Measurements from ENCODE around the gene PCA3. TPM values are rescaled to one million over a fixed set of nuclear protein-coding genes. Genes with fewer than 3 reads are reported as not detected.

PCA3 gene
- total and polyA plus RNA-seq, 2 of the 8 experiments (the other 6 are each of a cell fraction or from before 2014, with no cell fraction given) = not detected

- Histone ChIP-seq H2BK12ac (ENCODE audit: low read depth, low read length) (no peak overlapping the region), H3K36me3 (ENCODE audit: control insufficient read depth in 2 of 4, insufficient read depth in 4 of 4, low read length in 3 of 4) (no peaks in the 10 kb centered on the region), H3K27ac (ENCODE audit: low read depth, low read length) (no peak overlapping the region), H3K14ac (ENCODE audit: insufficient read length) (no peak overlapping the region), H2BK5ac (ENCODE audit: low read depth, low read length) (no peak overlapping the region), H3K79me1 (ENCODE audit: low read depth, low read length) (no peaks in the 10 kb centered on the region), H2BK20ac (ENCODE audit: low read length) (no peak overlapping the region), H2AK5ac (ENCODE audit: low read depth, low read length) (no peak overlapping the region), H3K4me3 (ENCODE audit: extremely low read depth in 1 of 4, insufficient read depth in 2 of 4, low read depth in 3 of 4, low read length in 4 of 4) (no peak overlapping the region), H4K5ac (ENCODE audit: insufficient read length, low read depth, low read length) (no peak overlapping the region), H2BK15ac (ENCODE audit: low read length) (no peak overlapping the region), H2AFZ (ENCODE audit: low read length) (no peak overlapping the region), H3K18ac (ENCODE audit: extremely low read depth, low read length) (no peak overlapping the region), H4K8ac (ENCODE audit: extremely low read depth, insufficient read depth, low read length) (no peak overlapping the region), H4K91ac (replicated peaks; ENCODE audit: insufficient read length, low read length) (no peak overlapping the region), H3K27me3 (replicated peaks in 1 of 4; ENCODE audit: control insufficient read depth in 3 of 4, extremely low read depth in 1 of 4, insufficient read depth in 3 of 4, low read length in 3 of 4) (no peaks in the 10 kb centered on the region), H3K4ac (replicated peaks; ENCODE audit: insufficient read length, low read depth, low read length) (no peak overlapping the region), H3K9ac (replicated peaks in 1 of 4; ENCODE audit: extremely low read depth in 1 of 4, low read depth in 3 of 4, low read length in 3 of 4) (no peak overlapping the region), H4K20me1 (replicated peaks in 1 of 2; ENCODE audit: control insufficient read depth in 1 of 2, insufficient read depth in 2 of 2, low read length in 2 of 2) (no peaks in the 10 kb centered on the region), H3K23ac (ENCODE audit: insufficient read length) (no peak overlapping the region), H2BK120ac (replicated peaks; ENCODE audit: low read depth, low read length) (no peak overlapping the region), H3K9me3 (ENCODE audit: insufficient read depth in 2 of 2, low read depth in 1 of 2, low read length in 1 of 2) (no peaks in the 10 kb centered on the region), H3K56ac (replicated peaks; ENCODE audit: insufficient read length, low read depth, low read length) (no peak overlapping the region), H3K79me2 (ENCODE audit: control insufficient read depth in 1 of 2, insufficient read depth in 2 of 2, low read length in 2 of 2) (no peaks in the 10 kb centered on the region), H3K4me1 (replicated peaks in 1 of 4; ENCODE audit: control insufficient read depth in 3 of 4, insufficient read depth in 4 of 4, low read length in 3 of 4) (peaks cover 0 to 5% (median 0%) of the 10 kb centered on the region in 4 experiments; a peak in 1 of 7 replicates), H3K4me2 (ENCODE audit: insufficient read depth in 1 of 2, low read depth in 2 of 2, low read length in 2 of 2) (no peak overlapping the region), H3K23me2 (ENCODE audit: low read depth, low read length) (no peaks in the 10 kb centered on the region)
- POLR2A ChIA-PET (ENCODE audit: partially characterized antibody) = no interaction called here
- 78% methylated on average over 5 of the region's 5 CpGs; no CpG with 5 or more reads in 1 of the 2 experiments for WGBS, 2 experiments (ENCODE audit: extremely low coverage in 1 of 2, insufficient coverage in 1 of 2, insufficient read length in 1 of 2, insufficient replicate concordance in 2 of 2, low coverage in 1 of 2, low lambda C conversion rate in 2 of 2, missing lambda C conversion rate in 1 of 2)
- DNase-seq (ENCODE audit: low read depth in 1 of 2, low spot score in 2 of 2) (no peak), FAIRE-seq (peak; percentile 86)
- CTCF ChIA-PET (ENCODE audit: partially characterized antibody) = interaction anchor here (0.9 to 1.0 kb wide), 2 partner anchors 51 to 246 kb away, joined by 3 read pairs; no protein-coding TSS in a partner anchor
- TF ChIP-seq SIX5 (IDR thresholded peaks at IDR 0.05; ENCODE audit: low read depth, low read length) (no peak), RFX5 (IDR thresholded peaks at IDR 0.05; ENCODE audit: borderline replicate concordance, low read depth, low read length) (no peak), CBX5 (IDR thresholded peaks at IDR 0.05; ENCODE audit: low read depth, low read length) (no peak), RXRA (IDR thresholded peaks at IDR 0.05; ENCODE audit: insufficient read depth, low read depth, low read length) (no peak), HDAC2 (IDR thresholded peaks at IDR 0.05; ENCODE audit: borderline replicate concordance in 1 of 2, low read depth in 2 of 2, low read length in 2 of 2) (no peak), TEAD4 (IDR thresholded peaks at IDR 0.05; ENCODE audit: low read depth, low read length) (no peak), POU5F1 (IDR thresholded peaks at IDR 0.05; ENCODE audit: low read depth, low read length) (no peak), MAFK (IDR thresholded peaks at IDR 0.05; ENCODE audit: low read depth, low read length) (no peak), CREB1 (IDR thresholded peaks at IDR 0.05) (no peak), KDM5A (IDR thresholded peaks at IDR 0.05; ENCODE audit: low read length) (no peak), NRF1 (IDR thresholded peaks at IDR 0.05; ENCODE audit: low read depth, low read length) (no peak), SP2 (IDR thresholded peaks at IDR 0.05; ENCODE audit: low read length) (no peak), JUN (IDR thresholded peaks at IDR 0.05; ENCODE audit: low read depth, low read length) (no peak), CEBPB (IDR thresholded peaks at IDR 0.05; ENCODE audit: low read depth, low read length) (no peak), YY1 (IDR thresholded peaks at IDR 0.05; ENCODE audit: low read depth, low read length) (no peak), RNF2 (IDR thresholded peaks at IDR 0.05; ENCODE audit: borderline replicate concordance, low read depth, low read length, missing control alignments, poor library complexity, severe bottlenecking) (no peak)
These were observed 22.7 kb upstream of the PCA3 start for GRCh38 chr9:76741524-76741923.

All from H1 (cell line).